GM12878 (cell line): Measurements from ENCODE around the gene PLEKHM1. TPM values are rescaled to one million over a fixed set of nuclear protein-coding genes. Genes with fewer than 3 reads are reported as not detected.

Experiments used
- ATAC-seq: fragments of 200-7000 bp; cut with Tn5 transposase; 3 replicates; pipeline ENCODE4 v1.9.1; 2020; ENCODE audit warnings: mild to moderate bottlenecking, moderate library complexity
- BruUV-seq: library from RNA; stranded (reverse); fragments of 400-500 nt; replicated peaks from 2 replicates; lab custom pipeline; 2021; lab: Mats Ljungman, UMichigan
- CTCF ChIA-PET: fragments of 300-600 bp; sonication (Branson Sonifier 250); formaldehyde crosslinking; extraction: SDS; loops from one replicate; lab custom pipeline; 2021; ENCODE audit warnings: inconsistent platforms; lab: Yijun Ruan, JAX
- POLR2A ChIA-PET: fragments of 350-600 bp; formaldehyde crosslinking; extraction: SDS; loops from one replicate; lab custom pipeline; 2021; ENCODE audit warnings: inconsistent platforms; lab: Charles Lee
- RAD21 ChIA-PET: fragments of 300-600 bp; sonication (Branson Sonifier 250); formaldehyde crosslinking; loops from one replicate; lab custom pipeline; 2023; ENCODE audit warnings: antibody characterized with exemption; ENCODE audit not compliant: unreplicated experiment; lab: Charles Lee
- SMC1A ChIA-PET: fragments of 300-600 bp; sonication (Branson Sonifier 250); formaldehyde crosslinking; loops from one replicate; lab custom pipeline; 2023; ENCODE audit not compliant: unreplicated experiment, uncharacterized antibody; lab: Charles Lee
- DNase-seq: peaks from one replicate; pipeline ENCODE4 v3.0.0-alpha.2; 2011; ENCODE audit warnings: low read depth, low spot score
- FAIRE-seq: peaks from 3 replicates; lab custom pipeline; 2011; peaks lifted over from hg19 to GRCh38; lab: Jason Lieb, UNC
- H2AFZ ChIP-seq: 2 replicates; pipeline ENCODE4 v1.6.0; 2011; ENCODE audit warnings: low read depth, low read length, control low read depth; ENCODE audit not compliant: control insufficient read depth
- H3K27ac ChIP-seq: 2 replicates; pipeline ENCODE4 v1.5.1; 2011; ENCODE audit warnings: control low read depth; ENCODE audit not compliant: control insufficient read depth, insufficient read depth
- H3K27me3 ChIP-seq, 2 experiments: replicated peaks in 1 of 2; 2 replicates each; pipeline versions ENCODE4 v1.6.0 to v1.6.1; 2011; ENCODE audit warnings: low read length in 1 of 2; ENCODE audit not compliant: control insufficient read depth in 2 of 2, insufficient read depth in 2 of 2
- H3K36me3 ChIP-seq, 2 experiments: 2 replicates each; pipeline ENCODE4 v1.5.1; 2011; ENCODE audit warnings: low read length in 1 of 2; ENCODE audit not compliant: control insufficient read depth in 2 of 2, insufficient read depth in 2 of 2
- H3K4me1 ChIP-seq: 2 replicates; pipeline ENCODE4 v1.6.1; 2011; ENCODE audit warnings: mild to moderate bottlenecking, low read length, moderate library complexity, mixed read lengths; ENCODE audit not compliant: control insufficient read depth, insufficient read depth
- H3K4me2 ChIP-seq: 2 replicates; pipeline ENCODE4 v1.6.0; 2011; ENCODE audit warnings: control low read depth; ENCODE audit not compliant: control insufficient read depth, insufficient read depth
- H3K4me3 ChIP-seq: fragments of 200-600 bp; sonication (generic); 2 replicates; pipeline ENCODE4 v1.5.1; 2016
- H3K79me2 ChIP-seq: 2 replicates; pipeline ENCODE4 v1.6.0; 2011; ENCODE audit warnings: low read length; ENCODE audit not compliant: control insufficient read depth, insufficient read depth
- H3K9ac ChIP-seq: 2 replicates; pipeline ENCODE4 v1.8.0; 2011; ENCODE audit warnings: low read length, control low read depth, mixed read lengths; ENCODE audit not compliant: control insufficient read depth, insufficient read depth
- H3K9me3 ChIP-seq: replicated peaks from 3 replicates; pipeline ENCODE4 v1.5.1; 2011; ENCODE audit warnings: mild to moderate bottlenecking, low read length; ENCODE audit not compliant: control insufficient read depth, insufficient read depth
- H4K20me1 ChIP-seq: 2 replicates; pipeline ENCODE4 v1.6.0; 2011; ENCODE audit not compliant: control insufficient read depth, insufficient read depth
- BCL11A ChIP-seq: IDR thresholded peaks from 2 replicates; pipeline ENCODE4 v1.6.1; 2011; ENCODE audit warnings: low read depth, low read length
- E4F1 ChIP-seq: fragments of 450-650 bp; IDR thresholded peaks from 2 replicates; pipeline ENCODE4 v1.6.1; 2018; ENCODE audit warnings: borderline replicate concordance, mild to moderate bottlenecking; ENCODE audit not compliant: partially characterized antibody
- NR2F1 ChIP-seq: fragments of 450-650 bp; conservative IDR thresholded peaks from 2 replicates; pipeline ENCODE4 v1.6.1; 2017; ENCODE audit warnings: mild to moderate bottlenecking
- PAX8 ChIP-seq: fragments of 450-650 bp; IDR thresholded peaks from 2 replicates; pipeline ENCODE4 v1.6.1; 2017; ENCODE audit warnings: mild to moderate bottlenecking, moderate library complexity
- SMAD5 ChIP-seq: IDR thresholded peaks from 2 replicates; pipeline ENCODE4 v1.6.1; 2016; ENCODE audit warnings: antibody characterized with exemption, low read depth
- ZBED1 ChIP-seq: IDR thresholded peaks from 2 replicates; pipeline ENCODE4 v1.6.1; 2016; ENCODE audit warnings: borderline replicate concordance
- ZSCAN29 ChIP-seq: fragments of 450-650 bp; IDR thresholded peaks from 2 replicates; pipeline ENCODE4 v1.6.1; 2017; ENCODE audit warnings: mild to moderate bottlenecking, moderate library complexity
- WGBS: methylation state at CpG from one replicate; pipeline ENCODE4 v1.1.6; 2016; ENCODE audit warnings: low lambda C conversion rate; ENCODE audit not compliant: insufficient replicate concordance, insufficient coverage; ENCODE audit errors: missing lambda C conversion rate; 5-methylcytosine and 5-hydroxymethylcytosine counted together
- in situ Hi-C: fragments of 300-500 bp; cut with MboI; formaldehyde crosslinking; loops from 9 replicates; pipeline ENCODE4 v1.14.3; 2018; ENCODE audit warnings: mixed read lengths
- intact Hi-C: fragments of 100-400 bp; cut with micrococcal nuclease; formaldehyde crosslinking; loops from one replicate; pipeline ENCODE4 v1.14.2; 2022; ENCODE audit not compliant: unreplicated experiment
- polyA plus RNA-seq, 11 experiments: library from polyadenylated mRNA; depleted of rRNA in 4 of 11; unstranded in 6 of 11; stranded (reverse) in 5 of 11; fragments of >200 nt; fragmentation: Nextera tagmentation in 4 of 11; fragmentation: Illumina TruSeq in 1 of 11; extraction: Ambion mirVana in 4 of 11; extraction: Trizol in 1 of 11; gene quantifications; 1 replicate in 1 of 11; 2 replicates in 10 of 11; pipeline versions ENCODE4 v1.2.1 to v1.2.3, GENCODE V29; 2011 to 2016; ENCODE audit warnings: inconsistent platforms in 2 of 11, missing spikeins in 2 of 11, low read depth in 1 of 11
- total RNA-seq, 4 experiments: library from RNA; depleted of rRNA in 3 of 4; stranded (reverse); fragments of >200 nt in 3 of 4; fragmentation: Illumina TruSeq in 1 of 4; extraction: Trizol in 1 of 4; gene quantifications; 2 replicates each; pipeline versions ENCODE4 v1.2.1 to v1.2.3, GENCODE V29; 2013 to 2021

PLEKHM1 gene
- total and polyA plus RNA-seq, 10 of the 15 experiments (the other 5 are each of a cell fraction or from before 2014, with no cell fraction given), result 0.21 to 27.8 (median 9.4) TPM

GRCh38 chr17:45403906-45404490 is 86.5 kb downstream of the PLEKHM1 start:
- H3K36me3 ChIP-seq, result peaks cover 18 to 23% of the 10 kb centered on the region in 2 experiments
- H3K4me2 ChIP-seq, result no peak overlapping the region
- WGBS, result 83% methylated on average over 10 of the region's 10 CpGs
- SMC1A ChIA-PET, result no interaction called here
- POLR2A ChIA-PET, result no interaction called here
- no peak overlapping the region for H3K9ac ChIP-seq
- H3K4me3 ChIP-seq, result no peak overlapping the region
- peaks cover 15% of the 10 kb centered on the region for H3K79me2 ChIP-seq
- CTCF ChIA-PET, result no interaction called here
- no peak overlapping the region for H2AFZ ChIP-seq
- BruUV-seq, result no TSS peak
- H4K20me1 ChIP-seq, result no peaks in the 10 kb centered on the region
- TF ChIP-seq BCL11A (no peak), PAX8 (no peak), ZSCAN29 (no peak), NR2F1 (no peak), ZBED1 (no peak), SMAD5 (no peak), E4F1 (no peak)
- in situ Hi-C loops (loop anchor here (25.0 kb wide), 1 partner anchor 433 kb away; the partner anchor contains the start of gene SPPL2C), intact Hi-C loops (no loop called here)
- ATAC-seq (no peak), DNase-seq (no peak), FAIRE-seq (no peak)
- RAD21 ChIA-PET, result no interaction called here
- no peak overlapping the region for H3K27ac ChIP-seq
- H3K27me3 ChIP-seq, result no peaks in the 10 kb centered on the region
- H3K9me3 ChIP-seq, result no peaks in the 10 kb centered on the region
- H3K4me1 ChIP-seq, result peaks cover 14% of the 10 kb centered on the region
